Stomach smooth muscle (tissue), 2 donors: Measurements from ENCODE around the gene DAZL.

Experiments
- H3K27ac ChIP-seq: one replicate; pipeline ENCODE4 v1.7.0; 2013; ENCODE audit warnings: mild to moderate bottlenecking, low read length, inconsistent platforms
- H3K27me3 ChIP-seq, 2 donors: one replicate each; pipeline ENCODE4 v1.7.0; 2013; ENCODE audit warnings: low read length in 2 of 2; ENCODE audit not compliant: insufficient read depth in 2 of 2, control insufficient read depth in 1 of 2
- H3K36me3 ChIP-seq, 2 donors: one replicate each; pipeline ENCODE4 v1.7.0; 2013; ENCODE audit warnings: low read length in 2 of 2; ENCODE audit not compliant: control insufficient read depth in 2 of 2, insufficient read depth in 2 of 2
- H3K4me1 ChIP-seq: one replicate; pipeline ENCODE4 v1.7.0; 2013; ENCODE audit warnings: low read length; ENCODE audit not compliant: control insufficient read depth, insufficient read depth
- H3K4me3 ChIP-seq, 2 donors: one replicate each; pipeline ENCODE4 v1.7.0; 2013; ENCODE audit warnings: low read length in 2 of 2
- H3K9ac ChIP-seq, 2 donors: one replicate each; pipeline ENCODE4 v1.7.0; 2013; ENCODE audit warnings: low read length in 2 of 2, mild to moderate bottlenecking in 1 of 2
- H3K9me3 ChIP-seq, 2 donors: one replicate each; pipeline ENCODE4 v1.7.0; 2013; ENCODE audit warnings: low read length in 2 of 2; ENCODE audit not compliant: control insufficient read depth in 2 of 2
- donor health status: healthy.
- donor health status: Pancreatic carcinoma.

DAZL gene

DNA sequence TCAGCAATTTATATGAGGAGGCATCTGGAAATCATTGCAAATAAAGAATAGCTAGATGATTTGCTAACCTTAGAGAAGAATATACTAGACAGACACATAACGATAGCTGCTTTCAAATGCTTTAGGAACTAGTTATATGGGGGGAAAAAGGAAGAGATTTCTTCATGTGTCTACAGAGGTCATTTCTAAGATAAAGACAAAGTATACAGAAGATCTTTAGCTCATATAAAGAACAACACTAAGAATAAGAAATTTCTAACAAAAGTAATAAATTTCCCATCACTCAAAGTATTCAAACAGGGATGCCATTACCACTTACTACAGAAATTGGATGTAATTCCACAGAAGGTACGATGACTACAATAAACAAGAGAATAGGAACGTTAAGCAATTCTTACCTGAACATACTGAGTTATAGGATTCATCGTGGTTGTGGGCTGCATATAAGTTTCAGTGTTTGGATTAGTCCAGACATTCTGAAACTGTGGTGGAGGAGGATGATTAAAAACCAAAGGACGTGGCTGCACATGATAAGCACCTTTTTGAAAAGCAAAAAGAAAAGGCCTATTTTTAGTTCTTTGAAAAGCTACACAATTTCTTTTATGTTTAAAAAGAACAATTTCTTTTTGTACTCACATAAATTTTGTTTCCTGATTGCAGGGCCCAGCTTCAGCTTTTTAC lies 8.7 kb downstream of the DAZL start:
- H3K36me3 ChIP-seq, result no peaks in the 10 kb centered on the region
- no peaks in the 10 kb centered on the region for H3K4me1 ChIP-seq
- H3K4me3 ChIP-seq, result no peak overlapping the region
- no peaks in the 10 kb centered on the region for H3K9me3 ChIP-seq
- H3K27me3 ChIP-seq, result no peaks in the 10 kb centered on the region
- H3K9ac ChIP-seq, result no peak overlapping the region
- no peak overlapping the region for H3K27ac ChIP-seq

DNA sequence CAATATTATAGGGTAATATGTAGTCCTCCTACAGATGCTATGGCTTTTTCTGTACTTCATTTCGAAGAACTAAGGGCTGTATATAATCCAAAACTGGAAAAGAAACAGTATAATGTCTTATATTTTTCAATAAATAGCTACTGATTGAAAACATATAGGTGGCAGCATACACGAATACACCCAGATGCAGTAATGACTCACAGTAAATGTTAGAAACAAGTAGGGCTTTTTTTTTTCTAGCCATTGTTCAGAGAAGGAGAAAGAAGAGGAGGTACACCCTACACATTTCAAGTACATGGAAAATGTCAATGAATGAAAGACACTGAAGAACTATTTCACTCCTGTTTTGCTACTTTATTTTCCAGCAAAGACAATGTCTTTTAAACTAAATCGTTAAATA lies 9.4 kb downstream of the DAZL start:
- Histone ChIP-seq H3K4me1 (no peaks in the 10 kb centered on the region), H3K27ac (no peak overlapping the region), H3K36me3 (no peaks in the 10 kb centered on the region), H3K27me3 (no peaks in the 10 kb centered on the region), H3K4me3 (no peak overlapping the region), H3K9ac (no peak overlapping the region), H3K9me3 (no peaks in the 10 kb centered on the region)

DNA sequence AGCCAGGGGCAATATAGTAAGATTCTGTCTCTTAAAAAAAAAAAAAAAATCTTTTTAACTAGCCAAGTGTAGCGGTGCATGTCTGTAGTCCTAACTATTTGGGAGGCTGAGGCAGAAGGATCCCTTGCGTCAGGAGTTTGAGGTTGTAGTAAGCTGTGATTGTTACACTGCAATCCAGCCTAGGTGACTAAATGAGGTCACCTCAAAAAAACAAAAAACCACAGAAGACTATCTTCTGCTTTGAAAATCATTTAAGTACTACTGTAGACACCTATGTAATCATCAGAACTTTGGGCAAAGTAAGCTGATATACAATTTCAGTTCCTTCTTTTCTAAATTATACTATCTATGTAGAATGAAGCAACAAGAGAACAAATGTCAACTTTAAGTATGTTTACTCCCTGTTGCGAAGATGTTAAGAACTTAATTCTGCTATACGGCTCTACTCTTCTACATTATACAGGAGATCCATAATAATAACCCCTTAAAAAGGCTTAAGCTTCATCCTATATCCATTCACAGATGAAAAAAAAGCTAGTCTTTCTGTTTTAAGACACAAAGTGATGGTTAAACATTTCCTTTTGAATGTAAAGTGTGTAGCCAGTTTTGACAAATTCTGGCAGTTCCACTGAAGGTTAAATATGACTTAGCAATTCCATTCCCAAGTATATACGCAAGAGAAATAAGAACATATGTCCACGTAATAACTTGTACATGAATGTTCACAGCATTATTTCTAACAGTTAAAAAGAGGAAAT lies 15.2 kb downstream of the DAZL start:
- no peaks in the 10 kb centered on the region for H3K4me1 ChIP-seq
- no peak overlapping the region for H3K27ac ChIP-seq
- no peak overlapping the region for H3K9ac ChIP-seq
- no peak overlapping the region for H3K4me3 ChIP-seq
- no peaks in the 10 kb centered on the region for H3K27me3 ChIP-seq
- H3K9me3 ChIP-seq, result no peaks in the 10 kb centered on the region
- H3K36me3 ChIP-seq, result no peaks in the 10 kb centered on the region

DNA sequence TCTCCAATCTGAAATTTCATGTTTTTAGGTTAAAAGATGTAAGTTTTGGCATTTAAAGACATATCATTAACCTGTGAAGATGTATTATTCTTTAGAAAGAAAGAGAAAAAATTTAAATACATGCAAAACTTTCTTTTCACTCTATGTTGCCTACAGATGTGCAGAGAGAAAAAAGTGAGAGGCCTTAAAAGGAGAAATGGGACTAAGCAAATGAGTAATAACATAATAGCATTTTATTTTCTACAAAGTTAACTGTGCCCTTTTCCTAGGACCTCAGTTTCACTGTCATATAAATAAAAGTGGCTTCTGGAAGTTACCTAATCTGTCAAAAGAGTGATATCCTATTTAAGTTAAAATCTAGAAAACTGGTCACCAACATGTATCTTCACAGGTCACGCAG lies 16.1 kb downstream of the DAZL start:
- Histone ChIP-seq H3K27me3 (no peaks in the 10 kb centered on the region), H3K4me3 (no peak overlapping the region), H3K36me3 (no peaks in the 10 kb centered on the region), H3K4me1 (no peaks in the 10 kb centered on the region), H3K27ac (no peak overlapping the region), H3K9me3 (no peaks in the 10 kb centered on the region), H3K9ac (no peak overlapping the region)

DNA sequence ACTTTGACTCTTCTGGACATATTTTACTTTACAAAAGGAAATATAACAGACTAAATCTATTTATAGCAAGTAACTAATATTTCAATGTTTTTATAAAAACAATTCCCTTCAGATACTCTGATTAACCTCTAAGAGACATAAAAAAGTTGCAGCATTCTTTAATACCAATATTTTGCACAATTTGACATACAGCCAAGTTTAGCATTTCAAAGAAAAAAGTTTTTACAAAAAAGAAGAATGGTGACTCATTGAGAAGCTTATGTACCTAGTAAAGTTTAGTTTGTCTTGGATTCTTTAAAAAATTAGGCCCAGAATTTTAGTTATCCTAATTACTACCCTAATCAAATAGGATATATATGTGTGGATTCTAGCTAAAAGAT lies 17.6 kb downstream of the DAZL start:
- no peak overlapping the region for H3K4me3 ChIP-seq
- no peaks in the 10 kb centered on the region for H3K36me3 ChIP-seq
- H3K9ac ChIP-seq, result no peak overlapping the region
- no peak overlapping the region for H3K27ac ChIP-seq
- no peaks in the 10 kb centered on the region for H3K27me3 ChIP-seq
- H3K9me3 ChIP-seq, result no peaks in the 10 kb centered on the region
- no peaks in the 10 kb centered on the region for H3K4me1 ChIP-seq

DNA sequence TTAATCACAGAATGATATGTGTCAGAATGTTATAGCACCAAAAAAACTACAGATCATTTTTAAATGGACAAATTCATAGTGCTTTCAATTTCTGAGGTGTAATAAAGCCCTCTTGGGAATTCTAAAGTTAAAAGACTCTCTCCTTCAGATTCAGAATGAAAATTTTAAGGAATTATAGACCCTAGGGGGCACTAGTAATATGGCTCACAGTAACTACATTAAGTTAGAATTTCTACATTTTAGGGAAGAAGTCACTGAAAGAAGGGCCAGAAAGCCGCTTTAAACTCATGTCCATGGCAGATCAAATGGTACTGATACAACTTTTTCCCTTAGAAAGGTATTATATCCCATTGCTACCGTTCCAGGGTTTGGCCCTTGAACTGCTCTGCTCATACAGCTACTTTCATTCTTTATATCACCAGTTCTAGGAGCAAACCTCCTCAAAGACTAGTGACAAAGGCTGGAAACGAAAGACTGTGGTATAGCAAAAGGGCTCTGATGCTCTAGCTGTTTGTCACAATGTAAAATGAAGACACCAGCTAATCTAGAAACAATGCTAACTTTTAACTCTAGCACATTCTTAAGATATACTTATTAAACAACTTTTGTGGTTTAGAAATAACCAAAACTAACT lies 18.1 kb downstream of the DAZL start:
- H3K4me1 ChIP-seq, result no peaks in the 10 kb centered on the region

DNA sequence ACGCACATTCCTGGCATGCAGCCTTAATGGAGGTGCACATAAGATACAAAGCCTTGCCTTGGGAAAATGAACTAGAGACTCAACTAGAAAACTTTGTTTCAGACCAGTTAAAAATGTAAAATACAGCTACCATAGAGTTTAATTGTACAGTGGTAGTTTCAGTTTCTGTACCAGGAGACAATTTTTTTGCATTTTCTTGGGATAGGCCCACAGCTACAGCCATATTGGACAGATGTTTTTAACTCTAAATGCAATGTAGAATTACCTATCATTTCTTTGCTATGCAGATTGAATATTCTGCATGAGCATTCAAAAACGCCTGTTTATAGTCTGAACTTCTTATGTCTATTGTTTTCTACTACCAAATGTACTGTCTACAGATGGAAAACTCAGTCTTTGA lies 20.3 kb downstream of the DAZL start:
- no peaks in the 10 kb centered on the region for H3K36me3 ChIP-seq
- no peaks in the 10 kb centered on the region for H3K27me3 ChIP-seq
- no peaks in the 10 kb centered on the region for H3K4me1 ChIP-seq
- no peak overlapping the region for H3K27ac ChIP-seq
- no peak overlapping the region for H3K4me3 ChIP-seq
- H3K9ac ChIP-seq, result no peak overlapping the region
- H3K9me3 ChIP-seq, result no peaks in the 10 kb centered on the region

More for the DNA sequence above, 18.1 kb downstream of the DAZL start:
- Histone ChIP-seq H3K9ac (no peak overlapping the region), H3K27me3 (no peaks in the 10 kb centered on the region), H3K4me3 (no peak overlapping the region), H3K9me3 (no peaks in the 10 kb centered on the region), H3K36me3 (no peaks in the 10 kb centered on the region), H3K27ac (no peak overlapping the region)

DNA sequence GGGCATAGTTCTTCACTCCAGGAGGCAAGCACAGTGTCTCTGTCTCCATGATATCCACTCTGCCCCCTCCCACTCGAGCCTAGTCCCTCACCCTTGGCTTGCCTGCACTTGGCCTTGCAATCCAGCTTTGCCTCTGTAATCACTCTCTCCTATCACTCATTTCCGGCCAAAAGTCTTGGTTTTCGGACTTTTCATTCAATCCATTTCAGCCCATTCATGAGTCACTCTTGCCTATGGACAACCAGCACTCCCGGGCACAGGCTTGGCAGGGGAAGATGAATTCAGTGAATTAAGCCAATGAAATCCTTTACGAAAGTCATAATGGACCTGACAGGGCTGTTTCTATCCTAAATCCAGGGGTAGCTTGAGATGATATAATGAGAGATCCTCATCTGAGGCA lies 21.7 kb downstream of the DAZL start:
- H3K9me3 ChIP-seq, result no peaks in the 10 kb centered on the region
- no peak overlapping the region for H3K9ac ChIP-seq
- no peak overlapping the region for H3K4me3 ChIP-seq
- H3K27me3 ChIP-seq, result no peaks in the 10 kb centered on the region
- no peaks in the 10 kb centered on the region for H3K4me1 ChIP-seq
- H3K27ac ChIP-seq, result no peak overlapping the region
- H3K36me3 ChIP-seq, result no peaks in the 10 kb centered on the region

- H3K9ac ChIP-seq, result no peak overlapping the region
- no peaks in the 10 kb centered on the region for H3K36me3 ChIP-seq
- no peaks in the 10 kb centered on the region for H3K27me3 ChIP-seq
- no peak overlapping the region for H3K4me3 ChIP-seq
- no peaks in the 10 kb centered on the region for H3K4me1 ChIP-seq
- H3K27ac ChIP-seq, result no peak overlapping the region
- no peaks in the 10 kb centered on the region for H3K9me3 ChIP-seq
These were observed 35.1 kb downstream of the DAZL start for GRCh38 chr3:16570113-16570512.

DNA sequence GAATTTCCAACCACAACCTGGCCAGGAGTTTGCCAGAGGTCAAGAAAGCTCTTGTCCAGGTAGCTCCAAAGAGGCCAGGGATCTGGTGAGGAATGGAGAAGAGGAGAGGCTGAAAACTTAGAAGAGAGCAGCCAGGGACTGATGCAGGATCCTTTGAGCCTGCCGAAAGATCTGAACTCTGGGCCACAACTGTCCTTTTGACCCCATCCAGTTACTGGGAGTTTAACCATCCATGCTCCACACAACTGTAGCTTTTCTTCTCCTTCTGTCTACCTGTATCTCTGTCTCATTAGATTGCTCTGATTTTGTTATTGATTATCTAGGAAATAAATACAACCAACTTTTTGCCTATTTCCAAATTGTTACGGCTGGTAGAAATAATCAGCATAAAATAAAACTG lies 36.7 kb downstream of the DAZL start:
- Histone ChIP-seq H3K36me3 (no peaks in the 10 kb centered on the region), H3K9me3 (peaks cover under 1 to 3% of the 10 kb centered on the region in 2 donors), H3K27ac (no peak overlapping the region), H3K4me3 (no peak overlapping the region), H3K4me1 (no peaks in the 10 kb centered on the region), H3K9ac (no peak overlapping the region), H3K27me3 (no peaks in the 10 kb centered on the region)

GRCh38 chr3:16568115-16568514 lies 37.1 kb downstream of the DAZL start:
- no peak overlapping the region for H3K9ac ChIP-seq
- H3K4me3 ChIP-seq, result no peak overlapping the region
- H3K27me3 ChIP-seq, result no peaks in the 10 kb centered on the region
- no peaks in the 10 kb centered on the region for H3K4me1 ChIP-seq
- H3K9me3 ChIP-seq, result peaks cover 3% of the 10 kb centered on the region in 2 donors
- no peaks in the 10 kb centered on the region for H3K36me3 ChIP-seq
- H3K27ac ChIP-seq, result no peak overlapping the region
